Stimulated activated CD8-positive, alpha-beta memory T cell treated with anti-CD3 and anti-CD28 coated beads, Interleukin-7, amount 100 ng/mL, for 1 hour (primary cell): ENCODE measurements around the gene CALML4.
A peak's percentile ranks its signal among the peaks of the same experiment; 100 is the strongest.
"Not testable (repeated sequence)": the region's sequence is repeated elsewhere in the genome, so short reads cannot be mapped to it uniquely, and the experiment has no call there.

ENCODE experiments used
- DNase-seq, 2 donors: peaks; one replicate each; pipeline ENCODE4 v3.0.0-alpha.2; 2020; ENCODE audit warnings: low read depth in 2 of 2

The CALML4 gene

GRCh38 chr15:68204776-68205557, at the start of gene CALML4:
Gene CALML4, minus strand, starts transcription at chr15:68205332. Its CDS starts 85 bp downstream, at chr15:68205247.
- DNase-seq: no peak

GRCh38 chr15:68252925-68253534, 47.9 kb upstream of the CALML4 start:
- DNase-seq: no peak

DNA sequence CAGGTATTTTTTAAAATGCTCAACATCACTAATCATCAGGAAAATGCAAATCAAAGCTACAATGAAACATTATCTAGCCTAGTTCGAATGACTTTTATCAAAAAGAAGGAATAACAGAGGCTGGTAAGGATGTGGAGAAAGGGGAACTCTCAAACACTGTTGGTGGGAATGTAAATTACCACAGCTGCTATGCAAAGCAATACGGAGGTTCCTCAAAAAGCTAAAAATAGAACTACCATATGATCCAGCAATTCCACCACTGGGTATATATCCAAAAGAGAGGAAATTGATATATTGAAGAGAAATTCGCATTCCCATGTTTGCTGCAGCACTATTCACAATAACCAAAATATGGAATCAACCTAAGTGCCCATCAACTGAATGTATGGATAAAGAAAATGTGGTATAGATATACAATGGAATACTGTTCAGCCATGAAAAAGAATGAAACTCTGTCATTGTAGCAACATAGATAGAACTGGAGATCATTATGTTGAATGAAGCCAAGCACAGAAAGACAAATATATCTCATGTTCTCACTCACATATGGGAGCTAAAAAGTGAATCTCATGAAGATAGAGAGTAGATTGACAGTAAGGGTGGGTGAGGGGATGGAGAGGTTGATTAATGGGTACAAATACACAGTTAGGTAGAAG, 44.1 kb upstream of the CALML4 start:
- DNase-seq: no peak

DNA sequence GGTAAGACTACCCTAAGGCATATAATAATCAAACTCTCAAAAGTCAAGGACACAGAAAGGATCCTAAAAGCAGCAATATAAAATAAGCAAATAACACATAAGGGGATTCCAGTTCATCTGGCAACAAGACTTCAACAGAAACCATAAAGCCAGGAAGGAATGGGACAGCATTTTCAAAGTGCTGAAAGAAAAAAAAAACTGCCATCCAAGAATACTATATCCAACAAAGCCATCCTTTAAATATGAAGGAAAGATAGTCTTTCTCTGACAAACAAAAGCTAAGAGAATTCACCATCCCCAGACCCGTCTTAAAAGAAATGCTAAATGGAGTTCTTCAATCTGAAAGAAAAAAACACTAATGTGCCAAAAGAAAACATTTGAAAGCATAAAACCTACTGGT, 39.1 kb upstream of the CALML4 start:
- no peak for DNase-seq

DNA sequence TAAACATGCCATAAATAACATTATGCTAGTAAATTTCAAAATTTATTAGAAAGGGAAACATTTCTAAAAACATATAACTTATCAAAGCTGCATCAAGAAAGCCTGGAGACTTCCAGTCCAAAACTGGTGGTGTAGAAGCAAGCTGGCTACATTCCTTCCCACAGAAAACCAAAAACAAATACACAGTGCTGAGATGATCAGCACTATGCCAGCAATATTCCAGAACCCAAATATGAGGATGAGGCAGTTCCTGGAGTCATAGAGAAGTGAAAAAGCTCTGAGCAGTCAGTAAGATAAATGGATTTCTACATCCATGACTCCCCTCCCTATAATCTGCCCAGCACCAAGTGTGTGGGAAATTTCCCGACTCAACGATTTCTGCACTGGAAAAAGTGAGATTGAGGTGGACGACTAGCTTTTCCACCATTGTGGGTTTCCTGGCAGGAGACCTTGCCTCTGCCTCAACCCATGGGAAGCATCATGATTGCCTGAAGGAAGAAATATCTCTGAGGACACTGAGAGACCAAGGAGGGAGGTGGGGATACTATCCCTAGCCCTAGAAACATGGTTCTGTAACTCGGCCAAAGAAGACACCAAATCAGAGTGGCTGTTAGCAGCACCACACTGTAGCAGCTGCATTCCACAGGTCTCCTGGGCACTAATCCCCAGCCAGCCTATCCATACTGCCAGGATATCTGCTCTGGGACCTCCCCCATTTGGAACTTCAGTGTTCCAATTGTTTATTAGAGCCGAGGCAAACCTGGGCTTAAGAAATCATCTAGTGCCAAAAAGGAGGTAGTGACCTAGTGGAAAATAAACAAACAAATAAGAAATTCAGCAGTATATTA, 36.2 kb upstream of the CALML4 start:
- no peak for DNase-seq

DNA sequence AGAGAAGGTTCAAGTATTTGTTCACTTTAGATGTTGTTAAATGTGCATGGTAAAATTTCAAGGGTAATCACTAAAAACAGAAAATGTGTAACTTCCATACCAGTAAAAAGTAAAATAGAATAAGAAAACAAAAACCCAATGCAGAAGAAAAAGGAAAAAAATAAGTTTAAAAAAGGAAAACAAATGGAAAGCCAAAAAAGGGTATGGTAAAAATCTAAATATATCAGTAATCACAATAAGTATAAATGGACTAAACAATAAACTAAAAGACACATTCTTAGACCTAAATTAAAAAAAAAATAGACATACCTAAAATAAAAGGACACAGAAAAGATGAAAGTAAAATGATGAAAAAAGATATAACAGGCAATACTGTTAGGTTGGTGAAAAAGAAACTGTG, 33.9 kb upstream of the CALML4 start:
- DNase-seq: no peak

DNA sequence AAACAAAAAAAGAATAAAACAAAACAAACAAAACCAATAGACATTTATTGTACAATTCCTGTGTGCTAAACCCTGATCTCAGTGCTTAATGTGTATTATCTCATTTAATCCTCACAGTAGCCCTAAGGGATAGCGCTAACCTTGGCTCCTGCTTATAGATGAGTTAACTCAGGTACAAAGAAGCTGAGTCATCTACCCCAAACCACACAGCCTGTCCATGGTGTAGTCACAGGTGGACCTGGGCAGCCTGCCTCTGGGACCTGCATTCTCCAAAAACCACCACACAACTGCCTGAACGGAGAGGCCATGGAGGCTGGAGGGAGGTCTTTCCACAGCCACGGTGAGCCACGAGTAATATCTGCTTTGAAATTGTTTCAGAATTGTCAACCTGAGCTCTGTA, 29.9 kb upstream of the CALML4 start:
- DNase-seq: no peak

DNA sequence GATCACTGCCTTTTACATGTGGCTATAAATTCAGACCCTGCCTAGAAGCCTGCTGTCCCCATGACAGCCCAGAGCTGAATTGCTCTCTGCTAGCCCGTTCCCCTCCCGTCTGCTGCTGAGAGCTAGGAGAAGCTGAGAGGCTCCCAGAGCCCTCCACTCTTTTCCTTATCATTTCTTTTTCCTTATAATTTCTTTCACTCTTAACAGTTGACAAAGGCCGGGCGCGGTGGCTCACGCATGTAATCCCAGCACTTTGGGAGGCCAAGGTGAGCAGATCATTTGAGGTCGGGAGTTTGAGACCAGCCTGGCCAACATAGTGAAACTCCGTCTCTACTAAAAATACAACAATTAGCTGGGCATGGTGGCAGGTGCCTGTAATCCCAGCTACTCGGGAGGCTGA, 29.4 kb upstream of the CALML4 start:
- DNase-seq: not testable (repeated sequence)

GRCh38 chr15:68234060-68234459, 28.9 kb upstream of the CALML4 start:
- no peak for DNase-seq

GRCh38 chr15:68232937-68233336, 27.8 kb upstream of the CALML4 start:
- no peak for DNase-seq

- no peak for DNase-seq
Measured at GRCh38 chr15:68232449-68232848, 27.3 kb upstream of the CALML4 start.

- DNase-seq: no peak
Measured at GRCh38 chr15:68231102-68231818, 26.1 kb upstream of the CALML4 start.

GRCh38 chr15:68230157-68231100, 25.3 kb upstream of the CALML4 start:
- no peak for DNase-seq

DNA sequence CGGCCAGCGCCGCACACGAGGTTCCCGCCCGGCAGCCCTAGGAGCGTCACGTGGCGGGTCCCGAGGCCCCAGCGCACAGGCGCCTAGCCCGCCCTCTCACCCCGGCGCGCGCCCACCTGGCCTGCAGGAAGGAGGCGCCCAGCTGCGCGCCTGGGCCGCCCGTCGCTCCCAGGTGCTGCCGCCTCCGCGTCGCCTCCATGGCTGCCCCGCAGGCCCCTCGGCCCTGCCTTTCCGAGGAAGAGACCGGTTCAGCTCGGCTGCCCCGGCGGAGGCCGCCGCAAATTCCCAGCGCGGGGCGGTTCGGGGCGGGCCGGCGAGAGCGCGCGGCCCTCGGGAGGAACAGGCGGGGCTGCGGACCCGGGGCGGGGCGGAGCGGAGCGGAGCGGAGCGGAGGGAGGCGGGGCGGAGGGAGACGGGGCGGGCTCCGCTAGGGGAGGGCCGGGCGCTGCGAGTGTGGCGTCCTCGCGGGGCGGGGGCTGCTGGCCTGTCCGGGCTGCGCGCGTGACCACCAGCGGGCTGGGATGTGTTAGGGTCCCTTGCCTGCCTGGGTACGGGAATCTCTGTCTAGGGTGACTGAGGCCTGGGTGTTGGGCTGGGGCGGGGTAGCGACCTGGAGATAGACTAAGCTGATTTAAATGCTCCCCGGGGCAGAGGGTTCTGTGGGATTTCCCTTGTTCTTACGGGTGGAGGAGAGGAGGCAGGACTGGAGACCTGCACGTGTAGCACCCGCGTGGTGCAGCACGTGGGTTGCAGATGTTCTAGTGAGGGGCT, 24.4 kb upstream of the CALML4 start, which contains the start of gene CLN6:
Gene CLN6 (minus strand): TSS at position 343 of the 771 bp plus-strand sequence. CDS start 144 bp downstream, at position 199.
- DNase-seq: peak; percentile 65 to 71

DNA sequence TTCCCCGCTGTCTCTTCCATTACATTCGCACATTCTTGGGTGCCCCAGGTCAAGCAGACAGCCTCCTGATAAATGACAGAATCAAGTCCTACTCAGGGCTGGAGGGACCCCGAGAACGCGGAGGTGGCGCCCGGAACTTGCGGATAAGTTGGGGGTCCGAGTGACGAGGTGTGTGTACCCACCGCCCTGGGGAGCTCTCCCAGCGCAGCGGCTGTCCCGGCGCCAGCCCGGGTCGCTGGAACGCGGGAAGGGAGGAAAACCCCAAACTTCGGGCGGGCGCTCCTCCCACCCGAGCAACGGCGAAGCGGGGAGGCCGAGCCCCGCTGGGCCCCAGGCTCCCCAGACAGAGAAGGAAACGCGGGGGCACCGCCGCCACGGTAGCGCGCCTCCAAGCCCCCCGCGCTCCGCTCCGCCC, 23.8 kb upstream of the CALML4 start:
- DNase-seq: no peak

DNA sequence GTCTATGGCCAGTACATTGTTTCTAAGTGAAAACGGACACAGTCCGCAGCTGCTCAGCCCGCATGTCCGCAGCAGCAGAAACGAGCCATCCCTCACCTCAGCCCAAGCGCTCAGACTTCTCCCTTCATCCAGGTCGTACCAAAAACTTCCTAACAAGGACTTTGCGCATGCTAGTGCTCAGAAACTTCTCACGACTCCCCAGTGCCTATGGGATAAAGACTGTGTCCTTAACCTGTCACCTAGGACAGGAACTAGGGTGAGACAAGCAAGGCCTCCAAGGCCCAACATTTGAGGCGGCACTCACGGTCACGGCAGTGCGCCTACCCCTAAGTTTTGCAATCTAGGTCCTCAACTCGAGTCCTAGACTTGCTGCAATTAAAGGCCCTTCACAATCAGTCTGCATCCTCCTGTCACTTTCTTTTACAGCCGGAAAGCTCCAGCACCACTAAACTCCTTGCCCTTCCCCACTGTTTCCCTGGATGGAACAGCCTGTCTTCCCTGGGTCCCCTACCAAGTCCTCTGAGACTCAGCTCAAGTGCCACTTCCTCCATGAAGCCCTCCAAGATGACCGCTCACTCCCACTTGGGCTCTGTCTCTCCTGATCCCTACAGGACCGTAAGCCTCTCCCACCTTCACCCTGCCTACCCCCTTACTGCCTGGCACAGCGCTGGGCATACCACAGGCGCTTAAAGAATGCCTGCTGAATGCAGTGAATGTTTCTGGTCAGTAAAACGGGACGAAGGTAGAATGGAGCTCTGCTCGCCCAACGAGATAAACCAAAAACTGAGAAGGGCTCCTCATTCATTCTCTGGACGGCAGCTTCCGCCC, 23.2 kb upstream of the CALML4 start:
- DNase-seq: no peak

DNA sequence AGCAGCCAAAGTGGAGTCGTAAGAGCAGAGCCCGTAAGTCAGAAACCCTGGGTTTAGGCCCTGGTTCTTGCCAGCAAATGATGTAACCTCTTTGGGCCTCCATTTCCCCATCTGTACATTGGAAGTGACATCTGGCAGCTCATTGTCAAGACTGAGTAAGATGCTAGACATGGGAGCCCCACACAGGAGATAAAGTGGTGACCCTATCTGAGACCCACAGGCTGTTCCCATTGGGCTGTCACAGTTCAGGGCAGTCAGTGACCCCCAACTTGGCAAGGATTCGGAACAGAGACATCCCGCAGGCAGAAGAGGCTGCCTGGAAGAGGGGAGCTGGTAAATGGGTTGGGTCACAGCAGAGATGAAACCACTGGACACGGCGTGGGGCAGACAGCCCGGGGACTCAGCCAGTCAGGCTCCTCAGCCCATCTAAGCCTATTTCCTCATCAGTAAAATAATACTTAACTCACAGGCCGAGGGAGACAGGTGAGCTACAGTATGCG, 22.6 kb upstream of the CALML4 start:
- no peak for DNase-seq

- not testable (repeated sequence) for DNase-seq
Measured at GRCh38 chr15:68225442-68225841, 20.3 kb upstream of the CALML4 start.
